HepG2 (cell line): ENCODE results near the gene ABCA8. TPM values are rescaled to one million over a fixed set of nuclear protein-coding genes. Genes with fewer than 3 reads are reported as not detected.

Experiments
- ATAC-seq: fragments of 200-7000 bp; cut with Tn5 transposase; 3 replicates; pipeline ENCODE4 v1.9.1; 2020; ENCODE audit warnings: mild to moderate bottlenecking, moderate library complexity
- BruUV-seq: library from RNA; stranded (reverse); fragments of 400-500 nt; replicated peaks from 2 replicates; lab custom pipeline; 2021; lab: Mats Ljungman, UMichigan
- CTCF ChIA-PET: fragments of 300-600 bp; formaldehyde crosslinking; extraction: SDS; loops from one replicate; lab custom pipeline; 2021; ENCODE audit warnings: low total read pairs, inconsistent platforms, low intra/inter-chr PET ratio; lab: Yijun Ruan, JAX
- POLR2A ChIA-PET: fragments of 350-600 bp; sonication (Branson Sonifier 250); formaldehyde crosslinking; loops from one replicate; lab custom pipeline; 2020; ENCODE audit warnings: antibody characterized with exemption, inconsistent platforms; lab: Yijun Ruan, JAX
- DNase-seq: peaks from one replicate; pipeline ENCODE4 v3.0.0-alpha.2; 2015; ENCODE audit warnings: low spot score
- FAIRE-seq: peaks from 3 replicates; lab custom pipeline; 2011; peaks lifted over from hg19 to GRCh38; lab: Jason Lieb, UNC
- H2AFZ ChIP-seq: one replicate; pipeline ENCODE4 v1.6.1; 2011; ENCODE audit warnings: low read length, inconsistent platforms
- H3K27ac ChIP-seq: fragments of 300-600 bp; 3 replicates; pipeline ENCODE4 v1.8.0; 2011; ENCODE audit warnings: mixed run types, mild to moderate bottlenecking, mixed read lengths, low read length, inconsistent platforms; ENCODE audit not compliant: insufficient read depth; ENCODE audit errors: extremely low read length
- H3K27me3 ChIP-seq, 2 experiments: fragments of 200-600 bp in 1 of 2; 2 replicates in 1 of 2; 3 replicates in 1 of 2; pipeline versions ENCODE4 v1.6.0 to v1.8.0; 2011; ENCODE audit warnings: low read length in 2 of 2, mild to moderate bottlenecking in 2 of 2, moderate library complexity in 2 of 2, inconsistent platforms in 1 of 2; ENCODE audit not compliant: insufficient read depth in 2 of 2, control insufficient read depth in 1 of 2
- H3K36me3 ChIP-seq, 2 experiments: fragments of 200-600 bp in 1 of 2; replicated peaks in 1 of 2; 2 replicates in 1 of 2; 3 replicates in 1 of 2; pipeline versions ENCODE4 v1.5.1 to v1.8.0; 2011; ENCODE audit warnings: low read length in 2 of 2, inconsistent platforms in 1 of 2; ENCODE audit not compliant: insufficient read depth in 2 of 2, control insufficient read depth in 1 of 2
- H3K4me1 ChIP-seq: 2 replicates; pipeline ENCODE4 v1.5.1; 2012; ENCODE audit warnings: low read length, inconsistent platforms; ENCODE audit not compliant: insufficient read depth
- H3K4me2 ChIP-seq: 2 replicates; pipeline ENCODE4 v1.6.0; 2011; ENCODE audit warnings: low read depth, low read length, inconsistent platforms
- H3K4me3 ChIP-seq, 3 experiments: fragments of 200-600 bp in 1 of 3; sonication (generic), shearing (Covaris generic) in 1 of 3; replicated peaks in 1 of 3; 2 replicates each; pipeline ENCODE4 v1.5.1; 2011 to 2016; ENCODE audit warnings: low read length in 3 of 3, inconsistent platforms in 2 of 3, low read depth in 2 of 3, mild to moderate bottlenecking in 2 of 3, control low read depth in 1 of 3, mixed read lengths in 1 of 3; ENCODE audit not compliant: insufficient read depth in 1 of 3
- H3K79me2 ChIP-seq: one replicate; pipeline ENCODE4 v1.6.1; 2011; ENCODE audit warnings: low read length, inconsistent platforms; ENCODE audit not compliant: insufficient read depth
- H3K9ac ChIP-seq: 2 replicates; pipeline ENCODE4 v1.6.0; 2011; ENCODE audit warnings: mild to moderate bottlenecking, low read depth, low read length, inconsistent platforms; ENCODE audit not compliant: insufficient read depth
- H3K9me3 ChIP-seq: 2 replicates; pipeline ENCODE4 v1.5.1; 2012; ENCODE audit warnings: mild to moderate bottlenecking, low read length
- H4K20me1 ChIP-seq: 2 replicates; pipeline ENCODE4 v1.6.0; 2011; ENCODE audit warnings: inconsistent platforms, mild to moderate bottlenecking, low read length, moderate library complexity; ENCODE audit not compliant: insufficient read depth
- ATRX ChIP-seq: sonication (generic); formaldehyde crosslinking; IDR thresholded peaks from 2 replicates; pipeline ENCODE4 v1.4.0; 2020; ENCODE audit warnings: missing genetic modification reagents, borderline replicate concordance
- BHLHE40 ChIP-seq: IDR thresholded peaks from 2 replicates; pipeline ENCODE4 v1.6.1; 2011; ENCODE audit warnings: low read length, improper control_type of control experiment
- BRD4 ChIP-seq: sonication (generic); formaldehyde crosslinking; IDR thresholded peaks from 2 replicates; pipeline ENCODE4 v1.4.0; 2020; ENCODE audit warnings: missing genetic modification reagents
- CREM ChIP-seq, 2 experiments: sonication (generic) in 1 of 2; formaldehyde crosslinking in 1 of 2; IDR thresholded peaks; 2 replicates each; pipeline versions ENCODE4 v1.4.0 to v1.6.1; 2016 to 2020; ENCODE audit warnings: antibody characterized with exemption in 1 of 2, mild to moderate bottlenecking in 1 of 2, missing genetic modification reagents in 1 of 2
- MXI1 ChIP-seq: IDR thresholded peaks from 3 replicates; pipeline ENCODE4 v1.6.1; 2012; ENCODE audit warnings: low read depth, low read length, inconsistent platforms, borderline replicate concordance
- NFIC ChIP-seq: IDR thresholded peaks from 2 replicates; pipeline ENCODE4 v1.6.1; 2012; ENCODE audit warnings: mild to moderate bottlenecking, low read length, inconsistent platforms
- NR2F6 ChIP-seq, 2 experiments: IDR thresholded peaks; 2 replicates each; pipeline ENCODE4 v1.6.1; 2016; ENCODE audit warnings: antibody characterized with exemption in 1 of 2, mild to moderate bottlenecking in 1 of 2
- STAG1 ChIP-seq: sonication (generic); formaldehyde crosslinking; IDR thresholded peaks from 2 replicates; pipeline ENCODE4 v1.4.0; 2020; ENCODE audit warnings: missing genetic modification reagents
- TMF1 ChIP-seq: sonication (generic); formaldehyde crosslinking; IDR thresholded peaks from 2 replicates; pipeline ENCODE4 v1.8.1; 2022; ENCODE audit warnings: low read depth, missing genetic modification reagents
- ZNF430 ChIP-seq: sonication (generic); formaldehyde crosslinking; IDR thresholded peaks from 2 replicates; pipeline ENCODE4 v1.9.0; 2021; ENCODE audit warnings: mild to moderate bottlenecking, missing genetic modification reagents
- ZNF468 ChIP-seq: sonication (generic); formaldehyde crosslinking; IDR thresholded peaks from 2 replicates; pipeline ENCODE4 v1.8.0; 2022; ENCODE audit warnings: mild to moderate bottlenecking, moderate library complexity, missing genetic modification reagents
- WGBS: methylation state at CpG from one replicate; pipeline ENCODE4 v1.1.6; 2017; ENCODE audit warnings: low lambda C conversion rate; 5-methylcytosine and 5-hydroxymethylcytosine counted together
- in situ Hi-C: cut with HindIII; loops from 2 replicates; pipeline ENCODE4 v1.10.0; 2017; ENCODE audit warnings: low pct_unique_long_range_greater_than_20kb; ENCODE audit not compliant: extremely low pct_ligation_motif_present
- intact Hi-C: fragments of 100-400 bp; cut with micrococcal nuclease; formaldehyde crosslinking; loops from one replicate; pipeline ENCODE4 v1.10.0; 2022; ENCODE audit not compliant: unreplicated experiment
- polyA plus RNA-seq, 8 experiments: library from polyadenylated mRNA; depleted of rRNA in 3 of 8; stranded (reverse) in 7 of 8; unstranded in 1 of 8; fragments of >200 nt; fragmentation: Illumina TruSeq in 4 of 8; extraction: Trizol in 4 of 8; gene quantifications; 2 replicates each; pipeline versions ENCODE4 v1.2.1 to v1.2.3, GENCODE V29; 2011 to 2016; ENCODE audit warnings: low read depth in 4 of 8, missing spikeins in 1 of 8, mixed read lengths in 1 of 8; ENCODE audit not compliant: insufficient read depth in 1 of 8
- total RNA-seq, 5 experiments: library from RNA; depleted of rRNA; stranded (reverse); fragments of >200 nt; fragmentation: Illumina TruSeq; extraction: Trizol; gene quantifications; 2 replicates each; pipeline ENCODE4 v1.2.3, GENCODE V29; 2016; ENCODE audit warnings: low read depth in 1 of 5
- TF ChIP-seq, protein P1 (sequence below): sonication (generic); formaldehyde crosslinking; IDR thresholded peaks from 2 replicates; pipeline ENCODE4 v1.8.1; 2023; ENCODE audit warnings: mild to moderate bottlenecking, missing genetic modification reagents, borderline replicate concordance
- TF ChIP-seq, protein P2 (sequence below): IDR thresholded peaks from 2 replicates; pipeline ENCODE4 v1.6.1; 2012; ENCODE audit warnings: low read depth, low read length, improper control_type of control experiment
- TF ChIP-seq, protein P3 (sequence below): sonication (generic); formaldehyde crosslinking; IDR thresholded peaks from 2 replicates; pipeline ENCODE4 v1.4.0; 2020; ENCODE audit warnings: missing genetic modification reagents, mild to moderate bottlenecking, borderline replicate concordance
- TF ChIP-seq, protein P4 (sequence below): sonication (generic); formaldehyde crosslinking; IDR thresholded peaks from 2 replicates; pipeline ENCODE4 v1.4.0; 2020; ENCODE audit warnings: low read depth, missing genetic modification reagents

Gene ABCA8
- total and polyA plus RNA-seq, 2 of the 13 experiments (the other 11 are each of a cell fraction or from before 2014, with no cell fraction given), result 0.05 to 0.18 TPM

DNA sequence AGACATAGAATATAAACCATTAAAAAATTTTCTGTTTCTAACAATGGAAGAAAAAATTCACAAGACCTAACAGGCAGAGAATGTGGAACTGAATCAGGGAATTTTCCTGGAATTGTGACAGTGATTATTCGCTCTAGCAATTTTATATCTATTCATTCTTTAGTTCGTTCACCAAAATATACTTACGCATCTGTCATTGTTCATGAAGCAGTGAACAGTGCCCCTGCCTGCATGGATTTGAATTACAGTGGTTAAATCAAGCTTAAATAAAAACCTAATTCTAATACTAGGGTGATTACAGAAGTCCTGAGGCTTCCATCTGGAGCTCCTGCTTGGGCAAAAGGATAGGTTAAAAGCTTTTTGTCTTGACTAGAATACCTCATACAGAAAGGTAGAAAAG is 48.6 kb downstream of the ABCA8 start:
- H3K27ac ChIP-seq, result no peak overlapping the region
- no peaks in the 10 kb centered on the region for H4K20me1 ChIP-seq
- H3K4me3 ChIP-seq, result no peak overlapping the region
- no peak for FAIRE-seq
- CTCF ChIA-PET, result interaction anchor here (0.7 to 1.7 kb wide), 2 partner anchors 129 to 132 kb away, joined by 4 to 13 read pairs; no protein-coding TSS in a partner anchor
- no peaks in the 10 kb centered on the region for H3K79me2 ChIP-seq
- no peaks in the 10 kb centered on the region for H3K9me3 ChIP-seq
- no peaks in the 10 kb centered on the region for H3K27me3 ChIP-seq
- ATAC-seq, result no peak
- H3K4me2 ChIP-seq, result no peak overlapping the region
- no TSS peak for BruUV-seq
- POLR2A ChIA-PET, result interaction anchor here (0.6 kb wide), 1 partner anchor 132 kb away, joined by 3 read pairs; no protein-coding TSS in a partner anchor
- H3K9ac ChIP-seq, result no peak overlapping the region
- H3K36me3 ChIP-seq, result no peaks in the 10 kb centered on the region
- peak; percentile 39 for DNase-seq
- H2AFZ ChIP-seq, result peak overlapping the region; percentile 56
- peaks cover 52% of the 10 kb centered on the region for H3K4me1 ChIP-seq
- intact Hi-C loops (loop anchor here (1.0 to 2.0 kb wide), 3 partner anchors 66 to 328 kb away; no protein-coding TSS in a partner anchor), in situ Hi-C loops (no loop called here)
- WGBS, result 93% methylated on average over 3 of the region's 3 CpGs
- TF ChIP-seq ATRX (CRISPR knock-in tag) (no peak), NR2F6 (IDR thresholded peaks at IDR 0.05) (0 out of 2 replicates have a peak, but pooled peaks have one; percentile 27), NR2F6 (CRISPR knock-in tag; IDR thresholded peaks at IDR 0.05) (no peak), BHLHE40 (no peak), BRD4 (CRISPR knock-in tag) (no peak), ZNF430 (no peak), ZNF468 (CRISPR knock-in tag) (no peak), STAG1 (CRISPR knock-in tag) (peak; percentile 73), TMF1 (CRISPR knock-in tag) (no peak), NFIC (no peak), CREM (IDR thresholded peaks at IDR 0.05) (peak; percentile 23; the same call in 1 of the 2 replicates), CREM (CRISPR knock-in tag; IDR thresholded peaks at IDR 0.05) (no peak), MXI1 (no peak)
- TF ChIP-seq, protein P1, sequence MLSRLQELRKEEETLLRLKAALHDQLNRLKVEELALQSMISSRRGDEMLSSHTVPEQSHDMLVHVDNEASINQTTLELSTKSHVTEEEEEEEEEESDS (CRISPR knock-in tag), result no peak
- TF ChIP-seq, protein P2, sequence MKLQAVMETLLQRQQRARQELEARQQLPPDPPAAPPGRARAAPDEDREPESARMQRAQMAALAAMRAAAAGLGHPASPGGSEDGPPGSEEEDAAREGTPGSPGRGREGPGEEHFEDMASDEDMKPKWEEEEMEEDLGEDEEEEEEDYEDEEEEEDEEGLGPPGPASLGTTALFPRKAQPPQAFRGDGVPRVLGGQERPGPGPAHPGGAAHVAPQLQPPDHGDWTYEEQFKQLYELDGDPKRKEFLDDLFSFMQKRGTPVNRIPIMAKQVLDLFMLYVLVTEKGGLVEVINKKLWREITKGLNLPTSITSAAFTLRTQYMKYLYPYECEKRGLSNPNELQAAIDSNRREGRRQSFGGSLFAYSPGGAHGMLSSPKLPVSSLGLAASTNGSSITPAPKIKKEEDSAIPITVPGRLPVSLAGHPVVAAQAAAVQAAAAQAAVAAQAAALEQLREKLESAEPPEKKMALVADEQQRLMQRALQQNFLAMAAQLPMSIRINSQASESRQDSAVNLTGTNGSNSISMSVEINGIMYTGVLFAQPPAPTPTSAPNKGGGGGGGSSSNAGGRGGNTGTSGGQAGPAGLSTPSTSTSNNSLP, result 0 out of 2 replicates have a peak, but pooled peaks have one; percentile 34
- TF ChIP-seq, protein P3, sequence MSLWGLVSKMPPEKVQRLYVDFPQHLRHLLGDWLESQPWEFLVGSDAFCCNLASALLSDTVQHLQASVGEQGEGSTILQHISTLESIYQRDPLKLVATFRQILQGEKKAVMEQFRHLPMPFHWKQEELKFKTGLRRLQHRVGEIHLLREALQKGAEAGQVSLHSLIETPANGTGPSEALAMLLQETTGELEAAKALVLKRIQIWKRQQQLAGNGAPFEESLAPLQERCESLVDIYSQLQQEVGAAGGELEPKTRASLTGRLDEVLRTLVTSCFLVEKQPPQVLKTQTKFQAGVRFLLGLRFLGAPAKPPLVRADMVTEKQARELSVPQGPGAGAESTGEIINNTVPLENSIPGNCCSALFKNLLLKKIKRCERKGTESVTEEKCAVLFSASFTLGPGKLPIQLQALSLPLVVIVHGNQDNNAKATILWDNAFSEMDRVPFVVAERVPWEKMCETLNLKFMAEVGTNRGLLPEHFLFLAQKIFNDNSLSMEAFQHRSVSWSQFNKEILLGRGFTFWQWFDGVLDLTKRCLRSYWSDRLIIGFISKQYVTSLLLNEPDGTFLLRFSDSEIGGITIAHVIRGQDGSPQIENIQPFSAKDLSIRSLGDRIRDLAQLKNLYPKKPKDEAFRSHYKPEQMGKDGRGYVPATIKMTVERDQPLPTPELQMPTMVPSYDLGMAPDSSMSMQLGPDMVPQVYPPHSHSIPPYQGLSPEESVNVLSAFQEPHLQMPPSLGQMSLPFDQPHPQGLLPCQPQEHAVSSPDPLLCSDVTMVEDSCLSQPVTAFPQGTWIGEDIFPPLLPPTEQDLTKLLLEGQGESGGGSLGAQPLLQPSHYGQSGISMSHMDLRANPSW, result no peak
- TF ChIP-seq, protein P4, sequence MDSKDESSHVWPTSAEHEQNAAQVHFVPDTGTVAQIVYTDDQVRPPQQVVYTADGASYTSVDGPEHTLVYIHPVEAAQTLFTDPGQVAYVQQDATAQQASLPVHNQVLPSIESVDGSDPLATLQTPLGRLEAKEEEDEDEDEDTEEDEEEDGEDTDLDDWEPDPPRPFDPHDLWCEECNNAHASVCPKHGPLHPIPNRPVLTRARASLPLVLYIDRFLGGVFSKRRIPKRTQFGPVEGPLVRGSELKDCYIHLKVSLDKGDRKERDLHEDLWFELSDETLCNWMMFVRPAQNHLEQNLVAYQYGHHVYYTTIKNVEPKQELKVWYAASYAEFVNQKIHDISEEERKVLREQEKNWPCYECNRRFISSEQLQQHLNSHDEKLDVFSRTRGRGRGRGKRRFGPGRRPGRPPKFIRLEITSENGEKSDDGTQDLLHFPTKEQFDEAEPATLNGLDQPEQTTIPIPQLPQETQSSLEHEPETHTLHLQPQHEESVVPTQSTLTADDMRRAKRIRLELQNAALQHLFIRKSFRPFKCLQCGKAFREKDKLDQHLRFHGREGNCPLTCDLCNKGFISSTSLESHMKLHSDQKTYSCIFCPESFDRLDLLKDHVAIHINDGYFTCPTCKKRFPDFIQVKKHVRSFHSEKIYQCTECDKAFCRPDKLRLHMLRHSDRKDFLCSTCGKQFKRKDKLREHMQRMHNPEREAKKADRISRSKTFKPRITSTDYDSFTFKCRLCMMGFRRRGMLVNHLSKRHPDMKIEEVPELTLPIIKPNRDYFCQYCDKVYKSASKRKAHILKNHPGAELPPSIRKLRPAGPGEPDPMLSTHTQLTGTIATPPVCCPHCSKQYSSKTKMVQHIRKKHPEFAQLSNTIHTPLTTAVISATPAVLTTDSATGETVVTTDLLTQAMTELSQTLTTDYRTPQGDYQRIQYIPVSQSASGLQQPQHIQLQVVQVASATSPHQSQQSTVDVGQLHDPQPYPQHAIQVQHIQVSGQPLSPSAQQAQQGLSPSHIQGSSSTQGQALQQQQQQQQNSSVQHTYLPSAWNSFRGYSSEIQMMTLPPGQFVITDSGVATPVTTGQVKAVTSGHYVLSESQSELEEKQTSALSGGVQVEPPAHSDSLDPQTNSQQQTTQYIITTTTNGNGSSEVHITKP (CRISPR knock-in tag), result no peak
